Breast epithelium (tissue), 3 donors: ENCODE data around the gene IGFL2.

Experiments
- POLR2A ChIP-seq: fragments of 450-650 bp; IDR thresholded peaks from one replicate; pipeline ENCODE4 v1.6.1; 2016; ENCODE audit warnings: antibody characterized with exemption, mild to moderate bottlenecking, moderate library complexity
- TF ChIP-seq, protein P1 (sequence below), 3 donors: fragments of 450-650 bp; IDR thresholded peaks; one replicate each; pipeline ENCODE4 v1.5.1; 2016 to 2017; ENCODE audit warnings: antibody characterized with exemption in 3 of 3, mild to moderate bottlenecking in 3 of 3, moderate library complexity in 3 of 3

DNA sequence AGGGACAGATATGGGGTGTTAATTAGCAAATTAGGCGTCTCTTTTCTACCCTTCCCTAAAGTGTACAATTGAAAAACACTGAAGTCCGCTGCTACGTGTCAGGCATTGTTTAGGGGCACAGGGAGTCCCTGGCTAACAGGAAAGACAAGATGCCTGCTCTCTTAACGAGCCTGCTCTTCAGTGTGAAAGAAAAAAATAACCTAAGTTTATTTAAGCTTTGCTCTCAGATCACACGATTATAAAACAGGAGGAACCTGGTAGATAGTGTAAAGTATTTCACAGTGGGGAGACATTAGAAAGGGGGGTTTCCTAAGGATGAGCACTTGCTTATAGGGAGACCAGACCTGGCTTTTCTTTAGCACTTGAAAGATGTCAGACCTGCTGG is 38.7 kb downstream of the IGFL2 start:
- TF ChIP-seq, protein P1, sequence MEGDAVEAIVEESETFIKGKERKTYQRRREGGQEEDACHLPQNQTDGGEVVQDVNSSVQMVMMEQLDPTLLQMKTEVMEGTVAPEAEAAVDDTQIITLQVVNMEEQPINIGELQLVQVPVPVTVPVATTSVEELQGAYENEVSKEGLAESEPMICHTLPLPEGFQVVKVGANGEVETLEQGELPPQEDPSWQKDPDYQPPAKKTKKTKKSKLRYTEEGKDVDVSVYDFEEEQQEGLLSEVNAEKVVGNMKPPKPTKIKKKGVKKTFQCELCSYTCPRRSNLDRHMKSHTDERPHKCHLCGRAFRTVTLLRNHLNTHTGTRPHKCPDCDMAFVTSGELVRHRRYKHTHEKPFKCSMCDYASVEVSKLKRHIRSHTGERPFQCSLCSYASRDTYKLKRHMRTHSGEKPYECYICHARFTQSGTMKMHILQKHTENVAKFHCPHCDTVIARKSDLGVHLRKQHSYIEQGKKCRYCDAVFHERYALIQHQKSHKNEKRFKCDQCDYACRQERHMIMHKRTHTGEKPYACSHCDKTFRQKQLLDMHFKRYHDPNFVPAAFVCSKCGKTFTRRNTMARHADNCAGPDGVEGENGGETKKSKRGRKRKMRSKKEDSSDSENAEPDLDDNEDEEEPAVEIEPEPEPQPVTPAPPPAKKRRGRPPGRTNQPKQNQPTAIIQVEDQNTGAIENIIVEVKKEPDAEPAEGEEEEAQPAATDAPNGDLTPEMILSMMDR (IDR thresholded peaks at IDR 0.05), result no peak
- TF ChIP-seq POLR2A, result no peak
